Ramos (cell line): ENCODE measurements around the gene CLEC17A.

Experiments used
- in situ Hi-C: fragments of 300-500 bp; cut with MboI; formaldehyde crosslinking; loops from one replicate; pipeline ENCODE4 v1.14.3; 2022; ENCODE audit warnings: low sequenced_read_pairs; ENCODE audit not compliant: unreplicated experiment

CLEC17A gene

GRCh38 chr19:14639536-14640277 lies 56.8 kb downstream of the CLEC17A start:
- in situ Hi-C loops: no loop called here

DNA sequence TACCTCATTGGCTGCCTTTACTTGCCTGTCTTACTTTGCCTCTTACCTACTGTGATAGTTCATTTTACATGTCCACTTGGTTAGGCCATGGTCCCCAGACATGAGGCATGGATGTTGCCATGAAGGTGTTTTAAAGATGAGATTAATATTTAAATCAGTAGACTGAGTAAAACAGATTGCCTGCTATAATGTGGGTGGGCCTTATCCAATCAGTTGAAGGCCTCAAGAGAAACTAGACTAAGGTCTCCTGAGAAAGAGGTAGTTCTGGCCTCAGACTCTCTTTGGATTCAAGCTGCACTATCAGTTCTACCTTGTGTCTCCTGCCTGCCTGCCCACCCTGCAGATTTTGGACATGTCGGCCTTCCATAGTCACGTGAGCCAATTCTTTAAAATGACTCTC lies 65.6 kb downstream of the CLEC17A start:
- in situ Hi-C loops: no loop called here

DNA sequence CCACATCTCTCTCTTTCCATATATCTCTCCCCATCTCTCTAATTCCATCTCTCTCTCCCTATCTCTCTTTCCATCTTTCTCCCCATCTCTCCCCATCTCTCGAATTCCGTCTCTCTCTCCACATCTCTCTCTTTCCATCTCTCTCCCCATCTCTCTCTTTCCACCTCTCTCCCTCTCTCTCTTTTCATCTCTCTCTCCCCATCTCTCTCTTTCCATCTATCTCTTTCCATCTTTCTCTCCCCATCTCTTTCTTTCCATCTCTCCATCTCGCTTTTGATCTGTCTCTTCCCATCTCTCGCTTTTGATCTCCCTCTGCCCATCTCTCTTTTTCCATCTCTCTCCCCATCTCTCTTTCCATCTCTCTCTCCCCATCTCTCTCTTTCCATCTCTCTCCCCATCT lies 66.1 kb downstream of the CLEC17A start:
- in situ Hi-C loops: no loop called here

GRCh38 chr19:14650161-14650560 lies 67.3 kb downstream of the CLEC17A start:
- in situ Hi-C loops: no loop called here

GRCh38 chr19:14654786-14655560 lies 72.1 kb downstream of the CLEC17A start:
- in situ Hi-C loops: no loop called here

DNA sequence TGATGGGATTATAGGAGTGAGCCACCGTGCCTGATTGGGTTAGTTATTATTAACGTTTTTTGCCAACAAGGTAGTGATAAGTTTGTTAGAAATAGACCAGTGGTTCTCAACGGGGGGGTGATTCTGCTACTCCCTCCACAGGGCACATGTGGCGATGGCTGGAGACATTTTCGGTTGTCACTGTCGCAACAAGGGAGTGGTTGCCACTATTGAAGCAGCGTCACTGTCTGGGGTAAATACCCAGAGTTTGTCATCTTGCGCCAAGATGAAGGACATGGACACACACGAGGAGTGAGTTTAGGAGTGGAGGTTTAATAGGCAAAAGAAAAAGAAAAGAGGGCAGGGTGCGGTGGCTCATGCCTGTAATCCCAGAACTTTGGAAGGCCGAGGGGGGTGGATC lies 72.8 kb downstream of the CLEC17A start:
- in situ Hi-C loops: no loop called here

GRCh38 chr19:14659874-14660489 lies 77.1 kb downstream of the CLEC17A start:
- in situ Hi-C loops: no loop called here

- in situ Hi-C loops: no loop called here
These were observed 78.6 kb downstream of the CLEC17A start for GRCh38 chr19:14661372-14661924.
